Fibroblast of mammary gland (primary cell): ENCODE results near the gene NRAS.

Source experiments
- DNase-seq: peaks from one replicate; pipeline ENCODE4 v3.0.0-alpha.2; 2010; ENCODE audit warnings: low read depth
- H3K4me3 ChIP-seq: 2 replicates; pipeline ENCODE4 v1.5.1; 2011; ENCODE audit warnings: low read depth, mild to moderate bottlenecking, low read length, moderate library complexity; ENCODE audit not compliant: control insufficient read depth
- TF ChIP-seq, protein P1 (sequence below): conservative IDR thresholded peaks from 2 replicates; pipeline ENCODE4 v1.5.1; 2011; ENCODE audit warnings: low read depth, low read length, inconsistent platforms; ENCODE audit not compliant: control insufficient read depth, insufficient read depth

The NRAS gene

GRCh38 chr1:114716304-114717170, at the start of gene NRAS:
Gene NRAS, minus strand, starts transcription at chr1:114716771. Its CDS starts 611 bp downstream, at chr1:114716160.
- DNase-seq = peak; percentile 87
- H3K4me3 ChIP-seq = peak within 1 kb of the TSS; percentile 90
- TF ChIP-seq, protein P1, sequence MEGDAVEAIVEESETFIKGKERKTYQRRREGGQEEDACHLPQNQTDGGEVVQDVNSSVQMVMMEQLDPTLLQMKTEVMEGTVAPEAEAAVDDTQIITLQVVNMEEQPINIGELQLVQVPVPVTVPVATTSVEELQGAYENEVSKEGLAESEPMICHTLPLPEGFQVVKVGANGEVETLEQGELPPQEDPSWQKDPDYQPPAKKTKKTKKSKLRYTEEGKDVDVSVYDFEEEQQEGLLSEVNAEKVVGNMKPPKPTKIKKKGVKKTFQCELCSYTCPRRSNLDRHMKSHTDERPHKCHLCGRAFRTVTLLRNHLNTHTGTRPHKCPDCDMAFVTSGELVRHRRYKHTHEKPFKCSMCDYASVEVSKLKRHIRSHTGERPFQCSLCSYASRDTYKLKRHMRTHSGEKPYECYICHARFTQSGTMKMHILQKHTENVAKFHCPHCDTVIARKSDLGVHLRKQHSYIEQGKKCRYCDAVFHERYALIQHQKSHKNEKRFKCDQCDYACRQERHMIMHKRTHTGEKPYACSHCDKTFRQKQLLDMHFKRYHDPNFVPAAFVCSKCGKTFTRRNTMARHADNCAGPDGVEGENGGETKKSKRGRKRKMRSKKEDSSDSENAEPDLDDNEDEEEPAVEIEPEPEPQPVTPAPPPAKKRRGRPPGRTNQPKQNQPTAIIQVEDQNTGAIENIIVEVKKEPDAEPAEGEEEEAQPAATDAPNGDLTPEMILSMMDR = no peak

- no peak for DNase-seq
- no peak overlapping the region for H3K4me3 ChIP-seq
- TF ChIP-seq, protein P1 = peak; percentile 14
Observed at GRCh38 chr1:114764689-114765088, 48.1 kb upstream of the NRAS start.

- peak; percentile 30 for DNase-seq
- peak overlapping the region; percentile 94 for H3K4me3 ChIP-seq
- TF ChIP-seq, protein P1 = no peak
Observed at GRCh38 chr1:114758256-114758832, 41.8 kb upstream of the NRAS start.

DNA sequence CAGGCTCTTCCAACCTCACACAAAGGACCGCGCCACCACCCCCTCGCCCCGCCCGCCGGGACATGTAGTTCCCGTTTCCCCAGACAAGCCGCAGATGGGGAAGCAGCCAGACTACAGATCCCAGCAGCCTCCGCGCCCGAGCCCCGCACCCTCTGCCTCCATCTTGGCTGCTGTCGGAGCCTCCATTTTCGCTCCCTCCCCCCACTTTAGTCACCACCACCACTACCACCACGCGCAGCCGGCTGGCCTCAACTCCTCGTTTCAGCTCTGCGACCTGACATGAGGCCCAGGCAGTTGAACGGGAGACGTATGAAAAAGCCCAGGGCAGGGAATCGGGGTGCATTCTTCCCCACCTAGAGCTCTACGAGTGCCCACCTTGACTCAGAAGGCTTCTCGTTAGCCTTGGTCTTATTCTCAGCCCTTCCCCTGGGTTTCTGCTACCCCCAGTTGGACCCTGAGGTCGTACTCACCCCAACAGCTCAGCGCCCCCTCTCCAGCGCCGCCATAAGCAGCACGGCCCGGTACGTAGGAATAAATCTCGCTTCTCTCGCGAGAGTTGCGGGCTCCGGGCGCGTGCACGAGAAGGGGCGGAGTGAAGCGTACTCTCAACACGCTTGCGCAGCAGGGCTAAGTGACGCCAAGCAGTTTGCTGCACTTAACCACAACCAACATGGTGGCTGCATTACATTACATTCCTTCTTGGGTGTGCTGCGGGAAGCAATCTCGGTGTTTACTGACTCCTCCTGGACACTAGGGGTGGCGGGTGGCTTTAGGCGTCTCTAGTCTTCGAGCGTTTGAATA, 41.1 kb upstream of the NRAS start, which contains the start of gene CSDE1:
Gene CSDE1 (minus strand): TSS at position 530 of the 801 bp plus-strand sequence. CDS start 18,094 bp downstream, outside the sequence.
- DNase-seq = peak; percentile 98
- TF ChIP-seq, protein P1 = peak; percentile 45
- H3K4me3 ChIP-seq = peak within 1 kb of the TSS; percentile 94

- H3K4me3 ChIP-seq = peak overlapping the region; percentile 94
- peak; percentile 68 for DNase-seq
- TF ChIP-seq, protein P1 = no peak
Observed at GRCh38 chr1:114756949-114757454, 40.4 kb upstream of the NRAS start.
